SIG-M5 treated with dmso at 0.1 percent for 504 hours (cell line): ENCODE results near the gene GGT7.
"Not testable (repeated sequence)": the region's sequence is repeated elsewhere in the genome, so short reads cannot be mapped to it uniquely, and the experiment has no call there.

Source experiments
- DNase-seq: peaks from one replicate; lab custom pipeline; 2025; ENCODE audit not compliant: unreplicated experiment; lab: John Stamatoyannopoulos, UW

Gene GGT7

GRCh38 chr20:34872622-34873224 lies at the start of gene GGT7:
Gene GGT7, minus strand, starts transcription at chr20:34872856. Its CDS starts 41 bp downstream, at chr20:34872815.
- DNase-seq = peak; percentile 60

- DNase-seq = no peak
These were observed 48.8 kb upstream of the GGT7 start for GRCh38 chr20:34921436-34921835.

GRCh38 chr20:34920055-34920454 lies 47.4 kb upstream of the GGT7 start:
- no peak for DNase-seq

- DNase-seq = no peak
These were observed 44.2 kb upstream of the GGT7 start for GRCh38 chr20:34916774-34917354.

GRCh38 chr20:34915749-34916455 lies 43.2 kb upstream of the GGT7 start:
- no peak for DNase-seq

GRCh38 chr20:34915131-34915530 lies 42.5 kb upstream of the GGT7 start:
- DNase-seq = no peak

GRCh38 chr20:34907616-34908469 lies 35.2 kb upstream of the GGT7 start:
- DNase-seq = no peak

- DNase-seq = peak; percentile 33
These were observed 31.6 kb upstream of the GGT7 start for GRCh38 chr20:34904202-34904621.

- not testable (repeated sequence) for DNase-seq
These were observed 26.1 kb upstream of the GGT7 start for GRCh38 chr20:34898731-34899130.

- not testable (repeated sequence) for DNase-seq
These were observed 25.5 kb upstream of the GGT7 start for GRCh38 chr20:34898129-34898528.

GRCh38 chr20:34896086-34896621 lies 23.5 kb upstream of the GGT7 start:
- DNase-seq = no peak

GRCh38 chr20:34895465-34895864 lies 22.8 kb upstream of the GGT7 start:
- DNase-seq = no peak

- no peak for DNase-seq
These were observed 22.1 kb upstream of the GGT7 start for GRCh38 chr20:34894723-34895122.

GRCh38 chr20:34892671-34893070 lies 20.0 kb upstream of the GGT7 start:
- no peak for DNase-seq

- peak; percentile 93 for DNase-seq
These were observed 18.8 kb upstream of the GGT7 start for GRCh38 chr20:34891166-34892062.

- no peak for DNase-seq
These were observed 15.8 kb upstream of the GGT7 start for GRCh38 chr20:34888468-34888867.

GRCh38 chr20:34887023-34887422 lies 14.4 kb upstream of the GGT7 start:
- no peak for DNase-seq

GRCh38 chr20:34886122-34886521 lies 13.5 kb upstream of the GGT7 start:
- DNase-seq = no peak

- DNase-seq = no peak
These were observed 11.6 kb upstream of the GGT7 start for GRCh38 chr20:34884260-34884659.

GRCh38 chr20:34883809-34884208 lies 11.2 kb upstream of the GGT7 start:
- no peak for DNase-seq
